Measurements from ENCODE around the gene PLEKHA4. TPM values are rescaled to one million over a fixed set of nuclear protein-coding genes. Genes with fewer than 3 reads are reported as not detected.
"Not testable (repeated sequence)": the region's sequence is repeated elsewhere in the genome, so short reads cannot be mapped to it uniquely, and the experiment has no call there.

PLEKHA4 gene
- total RNA-seq, 1 donor: 6.0 TPM

- no peak for DNase-seq (ENCODE audit: low read depth)
- H3K4me3 ChIP-seq (ENCODE audit: low read depth, low read length): no peak overlapping the region
- TF ChIP-seq CTCF (IDR thresholded peaks at IDR 0.05; ENCODE audit: insufficient read depth, low read depth, low read length): no peak
Measured at GRCh38 chr19:48858984-48859710, 9.3 kb downstream of the PLEKHA4 start.

- peak; percentile 74 for DNase-seq (ENCODE audit: low read depth)
- no peak overlapping the region for H3K4me3 ChIP-seq (ENCODE audit: low read depth, low read length)
- TF ChIP-seq CTCF (IDR thresholded peaks at IDR 0.05; ENCODE audit: insufficient read depth, low read depth, low read length): no peak
Measured at GRCh38 chr19:48856921-48857320, 11.5 kb downstream of the PLEKHA4 start.

GRCh38 chr19:48854103-48854502 lies 14.3 kb downstream of the PLEKHA4 start:
- DNase-seq (ENCODE audit: low read depth): no peak
- TF ChIP-seq CTCF (IDR thresholded peaks at IDR 0.05; ENCODE audit: insufficient read depth, low read depth, low read length): no peak
- H3K4me3 ChIP-seq (ENCODE audit: low read depth, low read length): no peak overlapping the region

GRCh38 chr19:48853483-48853882 lies 14.9 kb downstream of the PLEKHA4 start:
- DNase-seq (ENCODE audit: low read depth): no peak
- TF ChIP-seq CTCF (IDR thresholded peaks at IDR 0.05; ENCODE audit: insufficient read depth, low read depth, low read length): no peak
- H3K4me3 ChIP-seq (ENCODE audit: low read depth, low read length): no peak overlapping the region

DNA sequence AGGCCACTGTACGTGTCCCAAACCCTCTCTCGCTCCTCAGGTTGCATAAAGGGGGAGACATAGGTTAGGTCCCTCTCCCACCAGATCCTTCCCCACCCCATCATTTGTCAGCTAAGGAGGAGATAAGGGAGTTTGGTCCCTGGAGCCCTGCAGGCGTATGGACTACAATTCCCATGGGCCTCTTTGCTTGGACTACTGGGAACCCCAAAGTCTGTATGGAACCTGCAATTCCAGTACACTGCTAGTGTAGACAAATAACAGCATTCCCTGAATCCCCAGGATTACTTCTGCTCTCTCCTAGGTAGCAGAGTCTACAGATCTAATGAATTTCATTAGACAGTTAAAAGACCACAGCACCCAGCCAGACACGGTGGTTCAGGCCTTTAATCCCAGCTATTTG lies 16.1 kb downstream of the PLEKHA4 start:
- no peak overlapping the region for H3K4me3 ChIP-seq (ENCODE audit: low read depth, low read length)
- no peak for DNase-seq (ENCODE audit: low read depth)
- no peak for TF ChIP-seq CTCF (IDR thresholded peaks at IDR 0.05; ENCODE audit: insufficient read depth, low read depth, low read length)

DNA sequence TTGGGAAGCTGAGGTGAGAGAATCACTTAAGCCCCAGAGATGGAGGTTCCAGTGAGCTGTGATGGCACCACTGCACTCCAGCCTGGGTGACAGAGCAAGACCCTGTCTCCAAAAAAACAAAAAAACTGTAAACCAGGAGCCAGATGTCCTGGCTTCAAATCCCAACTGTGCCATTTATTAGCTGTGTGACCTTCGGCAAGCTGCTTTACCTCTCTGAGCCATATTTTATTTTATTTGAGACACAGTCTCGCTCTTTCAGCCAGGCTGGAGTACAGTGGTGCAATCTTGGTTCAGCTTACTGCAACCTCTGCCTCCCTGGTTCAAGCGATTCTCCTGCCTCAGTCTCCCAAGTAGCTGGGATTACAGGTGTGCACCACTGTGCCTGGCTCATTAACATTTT lies 21.8 kb downstream of the PLEKHA4 start:
- H3K4me3 ChIP-seq (ENCODE audit: low read depth, low read length); DNase-seq (ENCODE audit: low read depth): not testable (repeated sequence)

GRCh38 chr19:48845384-48845783 lies 23.0 kb downstream of the PLEKHA4 start:
- TF ChIP-seq CTCF (IDR thresholded peaks at IDR 0.05; ENCODE audit: insufficient read depth, low read depth, low read length): no peak
- no peak overlapping the region for H3K4me3 ChIP-seq (ENCODE audit: low read depth, low read length)
- DNase-seq (ENCODE audit: low read depth): no peak
